ENCODE measurements around the gene NOL6. TPM values are rescaled to one million over a fixed set of nuclear protein-coding genes. Genes with fewer than 3 reads are reported as not detected.
"Not testable (repeated sequence)": the region's sequence is repeated elsewhere in the genome, so short reads cannot be mapped to it uniquely, and the experiment has no call there.

The NOL6 gene
- total RNA-seq, 2 donors from 2014 or later: 13.9 to 24.9 TPM

DNA sequence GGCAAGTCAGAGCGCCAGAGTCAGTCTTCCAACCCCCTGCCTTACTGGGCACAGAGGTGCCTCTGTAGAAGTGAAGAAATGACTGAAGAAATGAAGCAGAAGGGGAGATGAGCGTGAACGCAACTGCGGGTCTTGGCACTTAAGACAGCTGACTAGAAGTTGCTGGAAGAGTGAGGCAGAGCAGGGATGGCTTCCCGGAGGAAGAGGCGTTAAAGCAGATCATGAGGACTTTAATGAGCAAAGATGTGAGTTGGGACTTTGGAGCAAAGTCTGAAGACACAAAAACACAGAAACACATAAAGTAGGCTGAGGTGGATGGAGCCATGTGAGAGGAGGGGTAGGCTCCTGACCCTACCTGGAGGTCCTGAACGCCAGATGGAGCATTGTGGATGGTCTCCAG lies 33.5 kb downstream of the NOL6 start:
- intact Hi-C loops (cut with DNase I): loop anchor here in 1 of 2 donors (10.0 kb wide), 1 partner anchor 65 kb away; no protein-coding TSS in a partner anchor
- DNase-seq (no peak), ATAC-seq (no peak)

DNA sequence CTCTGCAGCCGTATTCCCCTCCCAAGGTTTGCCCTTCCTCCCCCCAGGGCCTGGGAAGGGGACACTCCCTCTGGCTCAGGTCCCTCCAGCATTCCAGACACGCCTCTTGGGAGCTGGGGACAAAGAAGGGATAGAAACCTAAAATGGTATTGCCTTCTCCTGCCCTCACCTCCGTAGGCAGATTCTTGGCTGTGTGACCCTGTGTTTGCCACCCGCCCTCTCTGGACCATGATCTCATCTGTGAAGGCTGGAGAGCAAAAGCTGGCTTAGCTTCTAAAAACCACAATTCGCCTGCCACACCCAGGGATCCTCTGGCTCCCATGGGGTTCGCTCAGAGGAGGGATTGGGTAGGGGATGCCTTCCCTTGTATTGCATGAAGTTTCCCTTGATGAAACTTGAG lies 34.0 kb downstream of the NOL6 start:
- intact Hi-C loops (cut with DNase I): loop anchor here in 1 of 2 donors (10.0 kb wide), 1 partner anchor 65 kb away; no protein-coding TSS in a partner anchor
- ATAC-seq: no peak
- DNase-seq: no peak

DNA sequence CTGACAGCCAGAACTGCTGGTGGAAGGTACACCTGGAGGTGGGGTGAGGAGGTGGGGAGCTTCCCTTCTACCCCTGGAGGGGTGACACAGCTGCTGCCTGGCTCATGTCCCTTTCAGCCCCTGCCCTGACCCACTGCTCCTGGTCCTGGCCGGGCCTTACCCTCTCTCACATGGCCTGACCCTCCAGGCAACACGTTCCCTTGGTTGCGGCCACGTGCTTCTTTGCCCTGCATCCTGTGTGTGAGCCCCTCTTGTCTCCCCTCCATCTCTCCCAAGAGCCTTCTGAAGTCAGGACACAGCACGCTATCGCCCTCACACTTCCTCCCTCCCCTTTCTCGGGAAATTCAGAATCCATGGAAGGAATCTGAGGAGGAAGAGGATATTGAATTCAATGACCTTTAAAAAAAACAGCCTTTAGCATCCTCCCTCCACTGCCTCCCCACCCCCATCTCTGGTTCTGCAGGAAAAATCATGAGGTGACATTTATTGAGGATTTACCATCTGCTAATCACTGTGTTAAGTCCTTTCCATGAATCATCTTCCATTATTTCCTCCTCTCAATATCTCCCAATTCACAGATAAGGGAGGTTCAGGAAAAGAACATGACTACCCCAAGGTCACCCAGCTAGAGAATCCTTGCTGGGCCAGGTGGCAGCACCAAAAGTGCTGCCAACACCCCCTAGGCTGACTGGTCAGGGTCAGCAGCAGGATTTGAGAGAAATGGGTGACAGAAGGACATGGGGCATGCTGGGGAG lies 34.6 kb downstream of the NOL6 start:
- intact Hi-C loops (cut with DNase I): no loop called here
- no peak for ATAC-seq
- DNase-seq: no peak

- intact Hi-C loops (cut with DNase I): no loop called here
- ATAC-seq (no peak), DNase-seq (no peak)
These were observed 35.8 kb downstream of the NOL6 start for GRCh38 chr9:33437898-33438297.

- no peak for DNase-seq
- ATAC-seq: no peak
- intact Hi-C loops (cut with DNase I): no loop called here
These were observed 36.5 kb downstream of the NOL6 start for GRCh38 chr9:33437205-33437604.

GRCh38 chr9:33436445-33436844 lies 37.3 kb downstream of the NOL6 start:
- ATAC-seq (peak in 1 of 2 donors; percentile 42), DNase-seq (peak; percentile 58)
- intact Hi-C loops (cut with DNase I): no loop called here

DNA sequence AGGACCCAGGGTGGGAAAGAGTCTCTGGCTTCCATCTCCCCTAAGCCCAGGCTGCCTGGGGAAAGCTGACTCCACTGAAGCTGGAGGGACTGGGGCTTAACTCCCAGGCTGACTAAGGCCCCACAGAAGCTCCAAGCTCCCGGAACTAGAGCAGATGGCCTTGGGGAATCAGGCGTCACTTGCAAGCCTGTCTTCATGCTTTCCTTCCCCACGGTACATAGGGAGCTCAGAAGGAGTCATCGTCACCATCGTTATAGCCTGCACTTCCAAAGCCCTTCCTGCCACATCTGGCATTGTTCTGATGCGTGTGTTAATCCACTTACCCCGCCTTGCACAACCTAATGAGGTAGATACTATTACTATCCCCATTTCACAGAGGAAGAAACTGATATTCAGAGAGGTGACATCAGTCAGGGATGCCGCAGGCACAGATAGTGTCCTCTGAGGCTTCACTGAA lies 37.9 kb downstream of the NOL6 start:
- ATAC-seq (no peak), DNase-seq (no peak)
- intact Hi-C loops (cut with DNase I): no loop called here

DNA sequence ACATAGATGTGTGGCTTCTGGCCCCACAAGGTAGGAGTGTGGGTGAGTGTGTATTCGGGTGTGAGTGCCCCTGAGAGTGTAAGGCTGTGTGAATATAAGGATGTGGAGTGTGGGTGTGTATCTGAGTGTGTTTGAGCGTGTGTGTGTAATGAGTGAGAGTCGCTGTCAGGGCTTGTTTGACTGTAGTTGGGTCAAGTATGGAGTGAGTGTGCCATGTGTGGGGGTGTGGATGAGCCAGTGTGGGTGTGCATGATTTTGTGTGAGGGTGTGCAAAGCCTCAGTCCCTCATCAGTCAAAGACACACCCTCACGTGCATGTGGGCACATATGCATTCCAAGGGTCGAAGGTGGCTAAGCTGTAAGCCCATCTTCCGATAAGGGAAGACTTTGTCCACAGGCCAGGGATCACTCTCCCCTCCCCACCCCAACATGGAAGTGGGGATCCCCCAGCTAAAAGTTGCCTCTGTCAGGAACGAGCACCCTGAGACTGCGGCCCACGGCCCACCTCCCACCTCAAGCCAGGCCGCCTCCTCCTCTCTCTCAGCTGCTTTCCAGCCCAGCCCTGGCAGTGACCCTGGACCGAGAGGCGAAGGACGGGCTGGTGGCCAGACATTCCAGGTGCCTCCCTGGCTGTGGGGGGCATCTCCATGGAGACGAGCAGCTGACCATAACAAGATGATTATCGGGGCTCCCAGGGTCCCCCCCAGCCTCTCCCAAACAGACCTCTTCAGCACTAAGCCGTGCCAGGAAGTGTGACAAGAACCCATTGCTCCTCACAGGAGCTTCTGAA lies 39.2 kb downstream of the NOL6 start:
- DNase-seq: no peak
- intact Hi-C loops (cut with DNase I): no loop called here
- ATAC-seq: no peak

DNA sequence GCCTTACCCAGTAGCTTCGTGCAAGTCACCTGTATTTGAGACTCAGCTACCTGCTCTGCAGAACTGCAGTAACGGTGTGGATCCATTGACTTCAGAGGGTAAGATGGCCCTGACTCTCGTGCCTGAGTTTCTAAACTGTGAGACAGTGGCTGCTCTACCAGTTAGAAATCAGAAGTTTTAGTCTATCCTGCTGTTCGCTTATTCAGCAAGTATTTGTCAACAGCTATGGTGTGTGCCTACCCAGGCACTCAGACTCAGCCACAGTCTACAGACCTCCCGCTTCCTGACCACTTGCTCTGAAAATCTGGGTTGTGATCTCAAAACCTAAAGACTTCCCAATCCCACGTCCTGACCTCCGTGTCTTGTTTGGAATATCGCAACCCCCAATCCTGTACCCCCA lies 39.9 kb downstream of the NOL6 start:
- ATAC-seq (no peak), DNase-seq (no peak)
- intact Hi-C loops (cut with DNase I): no loop called here

- ATAC-seq: no peak
- DNase-seq: no peak
- intact Hi-C loops (cut with DNase I): no loop called here
These were observed 42.3 kb downstream of the NOL6 start for GRCh38 chr9:33431420-33431819.

GRCh38 chr9:33430942-33431341 lies 42.8 kb downstream of the NOL6 start:
- intact Hi-C loops (cut with DNase I): no loop called here
- DNase-seq: no peak
- peak in 1 of 2 donors; percentile 64 for ATAC-seq

- DNase-seq: no peak
- ATAC-seq: peak in 1 of 2 donors; percentile 74
- intact Hi-C loops (cut with DNase I): no loop called here
These were observed 44.3 kb downstream of the NOL6 start for GRCh38 chr9:33429256-33429985.

DNA sequence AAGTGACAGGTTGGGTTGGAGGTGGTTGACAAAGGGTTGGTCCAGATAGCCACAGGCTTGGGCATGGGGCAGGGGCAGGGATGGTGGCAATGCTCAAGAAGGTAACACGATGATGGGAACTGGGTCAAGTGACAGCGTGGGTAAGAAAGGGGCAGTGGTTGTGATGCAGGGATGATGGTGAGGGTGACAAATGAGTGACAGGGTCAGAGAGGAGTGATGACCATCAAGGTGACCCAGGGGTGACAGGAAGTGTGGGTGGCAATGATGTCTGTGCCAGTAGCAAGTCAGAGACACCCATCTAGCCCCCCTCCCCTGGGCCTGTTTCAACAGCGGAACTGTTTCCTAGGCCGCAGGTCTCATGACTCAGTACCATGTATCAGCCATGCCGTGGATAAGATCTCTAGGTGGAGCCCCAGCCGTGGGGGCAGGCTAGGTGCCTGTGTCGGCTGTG lies 46.9 kb downstream of the NOL6 start:
- DNase-seq (no peak), ATAC-seq (no peak)
- intact Hi-C loops (cut with DNase I): no loop called here

GRCh38 chr9:33425128-33425533 lies 48.6 kb downstream of the NOL6 start:
- ATAC-seq: no peak
- intact Hi-C loops (cut with DNase I): no loop called here
- no peak for DNase-seq

DNA sequence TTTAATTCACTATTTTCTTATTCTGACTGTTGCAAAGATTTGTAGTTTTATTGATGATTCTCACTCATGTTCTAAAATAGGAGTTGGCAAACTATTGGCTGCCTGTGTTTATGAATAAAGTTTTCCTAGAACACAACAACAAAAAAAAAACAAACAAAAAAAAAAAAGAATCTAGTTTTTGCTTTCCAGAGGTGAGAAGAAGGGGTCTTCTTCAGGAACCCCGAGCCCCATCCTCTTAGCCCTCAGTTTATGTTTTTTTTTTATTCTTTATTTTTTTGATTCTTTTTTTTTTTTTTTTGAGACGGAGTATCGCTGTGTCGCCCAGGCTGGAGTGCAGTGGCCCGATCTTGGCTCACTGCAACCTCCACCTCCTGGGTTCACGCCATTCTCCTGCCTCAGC lies 49.2 kb downstream of the NOL6 start:
- intact Hi-C loops (cut with DNase I); DNase-seq; ATAC-seq: not testable (repeated sequence)

DNA sequence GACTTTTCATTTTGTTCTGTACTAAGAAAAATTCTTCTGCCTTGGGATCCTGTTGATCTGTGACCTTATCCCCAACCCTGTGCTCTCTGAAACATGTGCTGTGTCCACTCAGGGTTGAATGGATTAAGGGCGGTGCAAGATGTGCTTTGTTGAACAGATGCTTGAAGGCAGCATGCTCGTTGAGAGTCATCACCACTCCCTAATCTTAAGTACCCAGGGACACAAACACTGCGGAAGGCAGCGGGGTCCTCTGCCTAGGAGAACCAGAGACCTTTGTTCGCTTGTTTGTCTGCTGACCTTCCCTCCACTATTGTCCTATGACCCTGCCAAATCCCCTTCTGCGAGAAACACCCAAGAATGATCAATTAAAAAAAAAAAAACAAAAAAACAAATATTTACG lies 49.7 kb downstream of the NOL6 start:
- intact Hi-C loops (cut with DNase I); ATAC-seq; DNase-seq: not testable (repeated sequence)

- ATAC-seq: no peak
- no peak for DNase-seq
- intact Hi-C loops (cut with DNase I): loop anchor here in 1 of 2 donors (5.0 kb wide), 1 partner anchor 48 kb away; no protein-coding TSS in a partner anchor
These were observed 53.9 kb downstream of the NOL6 start for GRCh38 chr9:33419708-33420303.

DNA sequence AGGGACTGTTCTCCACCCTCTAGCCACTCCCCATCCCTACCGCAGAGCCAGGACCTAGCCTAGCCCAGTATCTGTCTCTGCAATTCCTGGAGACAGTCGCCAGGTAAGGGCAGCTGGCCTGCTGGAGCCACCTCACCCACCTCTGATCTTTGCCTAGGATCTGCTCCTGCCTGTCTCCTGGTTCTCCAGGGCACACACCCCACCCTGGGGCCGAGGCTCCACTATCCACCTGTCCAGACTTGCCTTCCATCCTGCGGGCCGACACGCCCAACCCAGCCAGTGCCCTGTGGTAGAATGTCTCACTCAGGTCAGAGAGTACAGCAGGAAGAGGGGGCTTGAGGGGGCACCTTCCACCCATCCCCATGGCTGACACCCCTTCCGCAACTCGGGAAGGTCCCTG lies 55.6 kb downstream of the NOL6 start:
- no peak for ATAC-seq
- DNase-seq: no peak
- intact Hi-C loops (cut with DNase I): loop anchor here in 1 of 2 donors (5.0 kb wide), 1 partner anchor 46 kb away; no protein-coding TSS in a partner anchor

DNA sequence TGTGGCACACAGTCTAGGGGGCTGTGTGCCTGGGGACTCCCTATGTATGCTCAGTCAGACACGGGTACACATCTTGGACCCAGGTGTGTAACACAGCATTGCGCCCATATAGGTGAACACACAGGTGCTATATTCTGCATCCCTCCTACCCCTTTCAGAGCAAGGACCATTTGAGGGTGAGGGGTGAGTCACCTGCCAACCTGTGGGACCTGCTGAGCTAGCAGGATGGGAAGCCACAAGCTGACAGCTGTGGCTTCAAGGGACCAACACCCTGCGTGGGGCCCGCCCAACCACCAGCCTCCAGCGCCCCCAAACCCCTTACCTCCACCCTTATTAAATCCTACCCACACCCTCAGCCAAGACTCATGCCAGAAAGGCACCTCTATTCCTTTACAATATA lies 56.7 kb downstream of the NOL6 start:
- intact Hi-C loops (cut with DNase I): loop anchor here in 1 of 2 donors (5.0 kb wide), 1 partner anchor 45 kb away; no protein-coding TSS in a partner anchor
- ATAC-seq (no peak), DNase-seq (no peak)

Measured in left cardiac atrium (tissue), 4 donors.